Uterus (tissue), 2 donors: ENCODE measurements around the gene OR11H6.
"Not testable (repeated sequence)": the region's sequence is repeated elsewhere in the genome, so short reads cannot be mapped to it uniquely, and the experiment has no call there.

Experiments used
- CTCF ChIP-seq, 4 experiments: fragments of 200-600 bp in 2 of 4; fragments of 450-650 bp in 2 of 4; sonication (generic) in 2 of 4; IDR thresholded peaks; one replicate each; pipeline ENCODE4 v1.5.1; 2016 to 2019; ENCODE audit warnings: antibody characterized with exemption in 4 of 4, mild to moderate bottlenecking in 2 of 4, moderate library complexity in 1 of 4
- POLR2A ChIP-seq, 2 donors: fragments of 450-650 bp; IDR thresholded peaks; one replicate each; pipeline ENCODE4 v1.6.1; 2016; ENCODE audit warnings: antibody characterized with exemption in 2 of 2, mild to moderate bottlenecking in 1 of 2, moderate library complexity in 1 of 2

GRCh38 chr14:20174205-20174604, 49.3 kb upstream of the OR11H6 start:
- TF ChIP-seq CTCF, POLR2A (IDR thresholded peaks at IDR 0.05): not testable (repeated sequence)
